ENCODE results near the gene ANKFY1. TPM values are rescaled to one million over a fixed set of nuclear protein-coding genes. Genes with fewer than 3 reads are reported as not detected.

Gene ANKFY1
- total RNA-seq, 1 donor, result 44.9 TPM

DNA sequence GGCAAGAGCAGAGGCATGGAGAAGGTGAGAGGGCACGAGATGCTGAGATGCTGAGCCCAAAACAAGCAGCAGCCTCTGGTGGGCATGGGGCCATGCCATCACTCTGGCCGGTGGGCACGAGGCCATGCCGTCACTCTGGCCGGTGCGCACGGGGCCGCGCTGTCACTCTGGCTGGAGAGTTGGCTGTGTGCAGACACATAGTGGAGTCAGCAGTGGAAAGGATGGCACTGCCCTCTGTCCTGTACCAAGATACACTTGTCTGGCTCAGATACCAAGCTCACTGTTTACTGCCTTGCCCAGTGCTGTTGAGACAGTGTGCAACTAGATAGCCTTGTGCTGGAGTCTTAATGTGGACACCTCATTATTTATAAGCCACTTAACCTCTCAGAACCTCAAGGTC lies 75.7 kb downstream of the ANKFY1 start:
- H3K27ac ChIP-seq (ENCODE audit: low read depth, low read length), result no peak overlapping the region
- H4K20me1 ChIP-seq (ENCODE audit: insufficient read depth, low read length), result no peaks in the 10 kb centered on the region
- H3K79me2 ChIP-seq (ENCODE audit: insufficient read depth, low read length), result no peaks in the 10 kb centered on the region
- no peaks in the 10 kb centered on the region for H3K9me3 ChIP-seq (ENCODE audit: low read depth, low read length)
- H3K27me3 ChIP-seq (ENCODE audit: insufficient read depth, low read length), result no peaks in the 10 kb centered on the region
- H2AFZ ChIP-seq (ENCODE audit: low read length), result no peak overlapping the region
- no peak for DNase-seq (ENCODE audit: insufficient read length, low spot score, missing footprints)
- TF ChIP-seq, protein P1, sequence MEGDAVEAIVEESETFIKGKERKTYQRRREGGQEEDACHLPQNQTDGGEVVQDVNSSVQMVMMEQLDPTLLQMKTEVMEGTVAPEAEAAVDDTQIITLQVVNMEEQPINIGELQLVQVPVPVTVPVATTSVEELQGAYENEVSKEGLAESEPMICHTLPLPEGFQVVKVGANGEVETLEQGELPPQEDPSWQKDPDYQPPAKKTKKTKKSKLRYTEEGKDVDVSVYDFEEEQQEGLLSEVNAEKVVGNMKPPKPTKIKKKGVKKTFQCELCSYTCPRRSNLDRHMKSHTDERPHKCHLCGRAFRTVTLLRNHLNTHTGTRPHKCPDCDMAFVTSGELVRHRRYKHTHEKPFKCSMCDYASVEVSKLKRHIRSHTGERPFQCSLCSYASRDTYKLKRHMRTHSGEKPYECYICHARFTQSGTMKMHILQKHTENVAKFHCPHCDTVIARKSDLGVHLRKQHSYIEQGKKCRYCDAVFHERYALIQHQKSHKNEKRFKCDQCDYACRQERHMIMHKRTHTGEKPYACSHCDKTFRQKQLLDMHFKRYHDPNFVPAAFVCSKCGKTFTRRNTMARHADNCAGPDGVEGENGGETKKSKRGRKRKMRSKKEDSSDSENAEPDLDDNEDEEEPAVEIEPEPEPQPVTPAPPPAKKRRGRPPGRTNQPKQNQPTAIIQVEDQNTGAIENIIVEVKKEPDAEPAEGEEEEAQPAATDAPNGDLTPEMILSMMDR (IDR thresholded peaks at IDR 0.05; ENCODE audit: extremely low read depth, low read depth, low read length), result no peak
- H3K4me1 ChIP-seq (ENCODE audit: insufficient read depth, low read length), result no peaks in the 10 kb centered on the region
- peaks cover 53% of the 10 kb centered on the region for H3K36me3 ChIP-seq (ENCODE audit: insufficient read depth, low read length)
- H3K4me2 ChIP-seq (ENCODE audit: insufficient read depth, low read length), result no peak overlapping the region
- H3K4me3 ChIP-seq (ENCODE audit: insufficient read depth, low read length), result no peak overlapping the region

GRCh38 chr17:4187076-4187475 lies 76.7 kb downstream of the ANKFY1 start:
- TF ChIP-seq, protein P1 (IDR thresholded peaks at IDR 0.05; ENCODE audit: extremely low read depth, low read depth, low read length), result no peak
- peak; percentile 58 for DNase-seq (ENCODE audit: insufficient read length, low spot score, missing footprints)
- H2AFZ ChIP-seq (ENCODE audit: low read length), result no peak overlapping the region
- H3K36me3 ChIP-seq (ENCODE audit: insufficient read depth, low read length), result peaks cover 58% of the 10 kb centered on the region
- H3K4me1 ChIP-seq (ENCODE audit: insufficient read depth, low read length), result no peaks in the 10 kb centered on the region
- no peaks in the 10 kb centered on the region for H4K20me1 ChIP-seq (ENCODE audit: insufficient read depth, low read length)
- H3K79me2 ChIP-seq (ENCODE audit: insufficient read depth, low read length), result no peaks in the 10 kb centered on the region
- H3K27ac ChIP-seq (ENCODE audit: low read depth, low read length), result no peak overlapping the region
- no peak overlapping the region for H3K4me2 ChIP-seq (ENCODE audit: insufficient read depth, low read length)
- H3K9me3 ChIP-seq (ENCODE audit: low read depth, low read length), result no peaks in the 10 kb centered on the region
- H3K27me3 ChIP-seq (ENCODE audit: insufficient read depth, low read length), result no peaks in the 10 kb centered on the region
- H3K4me3 ChIP-seq (ENCODE audit: insufficient read depth, low read length), result no peak overlapping the region

- no peaks in the 10 kb centered on the region for H3K9me3 ChIP-seq (ENCODE audit: low read depth, low read length)
- no peaks in the 10 kb centered on the region for H3K4me1 ChIP-seq (ENCODE audit: insufficient read depth, low read length)
- no peak overlapping the region for H2AFZ ChIP-seq (ENCODE audit: low read length)
- TF ChIP-seq, protein P1 (IDR thresholded peaks at IDR 0.05; ENCODE audit: extremely low read depth, low read depth, low read length), result no peak
- H3K27ac ChIP-seq (ENCODE audit: low read depth, low read length), result no peak overlapping the region
- no peaks in the 10 kb centered on the region for H3K27me3 ChIP-seq (ENCODE audit: insufficient read depth, low read length)
- no peaks in the 10 kb centered on the region for H3K79me2 ChIP-seq (ENCODE audit: insufficient read depth, low read length)
- no peak overlapping the region for H3K4me2 ChIP-seq (ENCODE audit: insufficient read depth, low read length)
- H3K4me3 ChIP-seq (ENCODE audit: insufficient read depth, low read length), result no peak overlapping the region
- DNase-seq (ENCODE audit: insufficient read length, low spot score, missing footprints), result no peak
- H4K20me1 ChIP-seq (ENCODE audit: insufficient read depth, low read length), result no peaks in the 10 kb centered on the region
- H3K36me3 ChIP-seq (ENCODE audit: insufficient read depth, low read length), result peaks cover 65% of the 10 kb centered on the region
Measured at GRCh38 chr17:4186357-4186881, 77.4 kb downstream of the ANKFY1 start.

DNA sequence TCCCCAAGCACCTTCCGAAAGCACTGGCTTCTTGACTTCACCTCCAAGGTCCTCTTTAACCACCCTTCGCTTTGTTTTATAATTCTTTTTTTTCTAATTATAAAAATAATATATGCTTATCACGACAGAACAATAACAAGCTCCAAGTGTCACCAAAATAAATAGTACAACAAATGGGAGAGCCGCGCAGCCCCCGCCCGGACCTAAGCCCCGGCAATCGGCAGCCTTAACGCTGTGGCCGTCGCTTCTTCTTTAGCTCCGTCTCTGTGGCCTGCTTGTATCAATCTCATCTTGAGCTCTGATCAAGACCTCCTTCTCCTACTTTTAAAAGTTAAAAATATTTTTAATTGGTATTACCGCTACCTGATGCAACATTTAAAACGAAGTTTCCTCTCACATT lies 78.1 kb downstream of the ANKFY1 start:
- Histone ChIP-seq H3K4me1 (ENCODE audit: insufficient read depth, low read length) (no peaks in the 10 kb centered on the region), H3K27ac (ENCODE audit: low read depth, low read length) (no peak overlapping the region), H3K27me3 (ENCODE audit: insufficient read depth, low read length) (no peaks in the 10 kb centered on the region), H2AFZ (ENCODE audit: low read length) (no peak overlapping the region), H3K4me2 (ENCODE audit: insufficient read depth, low read length) (no peak overlapping the region), H3K36me3 (ENCODE audit: insufficient read depth, low read length) (peaks cover 71% of the 10 kb centered on the region), H3K79me2 (ENCODE audit: insufficient read depth, low read length) (no peaks in the 10 kb centered on the region), H4K20me1 (ENCODE audit: insufficient read depth, low read length) (no peaks in the 10 kb centered on the region), H3K9me3 (ENCODE audit: low read depth, low read length) (no peaks in the 10 kb centered on the region), H3K4me3 (ENCODE audit: insufficient read depth, low read length) (no peak overlapping the region)
- DNase-seq (ENCODE audit: insufficient read length, low spot score, missing footprints), result no peak
- TF ChIP-seq, protein P1 (IDR thresholded peaks at IDR 0.05; ENCODE audit: extremely low read depth, low read depth, low read length), result no peak

All from osteoblast (primary cell).